ENCODE results near the gene MYB. TPM values are rescaled to one million over a fixed set of nuclear protein-coding genes. Genes with fewer than 3 reads are reported as not detected.

MYB gene
- total RNA-seq, 2 experiments from 2014 or later = 20.1 to 42.9 TPM

DNA sequence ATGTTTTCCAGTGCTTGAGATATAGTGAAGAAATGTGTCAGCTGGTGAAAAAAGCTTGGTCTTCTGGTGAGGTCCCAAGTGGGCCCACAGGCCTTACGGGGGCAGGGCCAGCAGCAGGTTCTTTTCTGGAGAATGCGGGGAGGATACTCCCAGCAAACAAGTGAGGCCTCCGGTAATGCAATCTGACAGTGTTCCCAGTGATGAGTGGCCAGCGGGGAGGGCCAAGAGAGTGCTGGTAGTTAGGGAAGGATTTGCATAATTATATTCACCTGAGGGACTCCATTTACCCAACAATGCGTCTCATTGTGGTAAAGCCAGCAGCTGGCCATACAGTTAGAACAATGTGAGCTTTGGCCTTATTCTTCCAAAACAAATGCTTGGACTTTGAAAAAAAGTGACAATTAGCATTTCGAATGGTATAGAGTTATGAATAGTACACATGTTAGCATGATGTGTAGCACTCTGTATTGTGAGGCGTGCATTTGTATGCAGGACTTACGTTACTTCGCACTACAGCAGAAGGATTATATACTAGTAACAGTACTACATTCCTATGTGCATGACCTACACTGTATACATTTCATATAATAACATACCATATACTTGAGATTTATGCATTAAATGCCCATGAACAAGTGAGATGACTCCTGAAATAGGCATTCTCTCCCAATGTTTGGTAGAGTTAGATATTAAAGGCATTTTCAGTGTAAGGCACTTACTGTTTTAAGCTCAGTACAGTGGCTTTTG is 69.8 kb downstream of the MYB start:
- H3K4me1 ChIP-seq (ENCODE audit: insufficient read depth, low read length, poor library complexity, severe bottlenecking) = peaks cover 7% of the 10 kb centered on the region
- ChIA-PET POLR2A (interaction anchor here (0.5 to 1.4 kb wide), 4 partner anchors 10 to 116 kb away, joined by 3 to 4 read pairs (median 3); no protein-coding TSS in a partner anchor), CTCF (ENCODE audit: unreplicated experiment) (interaction anchor here (1.4 kb wide), 1 partner anchor 17 kb away, joined by 3 read pairs; no protein-coding TSS in a partner anchor)
- H2AFZ ChIP-seq (ENCODE audit: low read length) = no peak overlapping the region
- H3K36me3 ChIP-seq (ENCODE audit: insufficient read depth, low read length) = no peaks in the 10 kb centered on the region
- no peaks in the 10 kb centered on the region for H3K9me2 ChIP-seq (ENCODE audit: insufficient read depth, low read length)
- no TSS peak for BruUV-seq (replicated peaks)
- no peaks in the 10 kb centered on the region for H4K20me1 ChIP-seq (ENCODE audit: insufficient read depth, low read length)
- no peak overlapping the region for H3K4me2 ChIP-seq (ENCODE audit: low read length)
- H3K4me3 ChIP-seq (ENCODE audit: low read depth, low read length, poor library complexity, severe bottlenecking) = no peak overlapping the region
- H3K79me2 ChIP-seq (ENCODE audit: insufficient read depth, low read depth, low read length) = no peaks in the 10 kb centered on the region
- DNase-seq (ENCODE audit: low spot score) = no peak
- intact Hi-C loops (cut with micrococcal nuclease; ENCODE audit: unreplicated experiment) = no loop called here
- no peak for TF ChIP-seq EZH2phosphoT487 (IDR thresholded peaks at IDR 0.05; ENCODE audit: borderline replicate concordance, low read depth, low read length)
- TF ChIP-seq, protein P1, sequence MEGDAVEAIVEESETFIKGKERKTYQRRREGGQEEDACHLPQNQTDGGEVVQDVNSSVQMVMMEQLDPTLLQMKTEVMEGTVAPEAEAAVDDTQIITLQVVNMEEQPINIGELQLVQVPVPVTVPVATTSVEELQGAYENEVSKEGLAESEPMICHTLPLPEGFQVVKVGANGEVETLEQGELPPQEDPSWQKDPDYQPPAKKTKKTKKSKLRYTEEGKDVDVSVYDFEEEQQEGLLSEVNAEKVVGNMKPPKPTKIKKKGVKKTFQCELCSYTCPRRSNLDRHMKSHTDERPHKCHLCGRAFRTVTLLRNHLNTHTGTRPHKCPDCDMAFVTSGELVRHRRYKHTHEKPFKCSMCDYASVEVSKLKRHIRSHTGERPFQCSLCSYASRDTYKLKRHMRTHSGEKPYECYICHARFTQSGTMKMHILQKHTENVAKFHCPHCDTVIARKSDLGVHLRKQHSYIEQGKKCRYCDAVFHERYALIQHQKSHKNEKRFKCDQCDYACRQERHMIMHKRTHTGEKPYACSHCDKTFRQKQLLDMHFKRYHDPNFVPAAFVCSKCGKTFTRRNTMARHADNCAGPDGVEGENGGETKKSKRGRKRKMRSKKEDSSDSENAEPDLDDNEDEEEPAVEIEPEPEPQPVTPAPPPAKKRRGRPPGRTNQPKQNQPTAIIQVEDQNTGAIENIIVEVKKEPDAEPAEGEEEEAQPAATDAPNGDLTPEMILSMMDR (conservative IDR thresholded peaks at IDR 0.05; ENCODE audit: low read length) = no peak
- H3K9me3 ChIP-seq (ENCODE audit: low read length) = no peaks in the 10 kb centered on the region
- H3K27ac ChIP-seq (ENCODE audit: low read depth, low read length, poor library complexity, severe bottlenecking) = no peak overlapping the region

DNA sequence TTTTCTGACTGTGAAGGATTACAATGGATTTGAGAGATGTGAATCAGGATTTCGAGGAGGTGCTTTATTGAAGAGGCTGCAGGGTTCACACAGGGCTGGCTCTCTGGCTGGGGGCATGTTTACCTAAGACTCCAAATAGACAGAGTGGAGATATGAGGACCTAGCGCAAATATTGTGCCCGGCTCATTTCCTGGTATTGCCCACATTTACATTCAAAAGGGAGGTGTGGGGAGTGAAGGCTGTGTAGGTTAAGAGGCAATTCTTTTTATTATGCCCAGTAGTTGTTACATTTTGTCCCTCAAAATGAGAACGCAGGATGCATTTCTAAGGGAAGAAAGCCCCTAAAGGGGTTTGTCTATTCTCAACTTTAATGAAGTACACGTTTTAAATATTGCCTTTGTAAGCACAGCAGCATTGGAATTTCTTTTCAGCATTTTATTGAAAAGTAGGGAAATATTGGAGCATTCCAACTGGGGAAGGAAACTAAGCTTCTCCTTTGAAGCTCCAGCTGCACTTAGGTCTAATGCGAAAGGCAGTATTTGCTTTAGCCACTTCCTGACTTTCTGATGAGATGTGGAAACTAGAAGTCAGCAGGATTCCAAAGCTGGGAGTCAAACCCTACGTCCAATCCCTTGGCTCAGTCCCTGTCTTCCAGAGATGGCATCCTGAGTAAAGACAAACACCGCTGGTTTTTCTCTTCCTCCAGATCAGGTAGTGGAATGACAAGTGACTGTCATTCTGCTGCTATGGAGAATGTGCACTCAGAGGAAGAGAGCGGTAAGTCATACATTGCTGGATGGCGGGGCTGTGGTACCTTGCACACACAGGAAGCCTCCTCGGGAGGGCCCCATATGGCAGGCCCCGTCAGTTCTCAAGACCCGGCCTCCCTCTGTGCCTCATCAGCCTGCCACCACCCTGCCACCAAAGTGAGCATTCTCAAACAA is 70.7 kb downstream of the MYB start:
- H3K79me2 ChIP-seq (ENCODE audit: insufficient read depth, low read depth, low read length) = no peaks in the 10 kb centered on the region
- no TSS peak for BruUV-seq (replicated peaks)
- H4K20me1 ChIP-seq (ENCODE audit: insufficient read depth, low read length) = no peaks in the 10 kb centered on the region
- H3K9me3 ChIP-seq (ENCODE audit: low read length) = no peaks in the 10 kb centered on the region
- no peak for DNase-seq (ENCODE audit: low spot score)
- ChIA-PET POLR2A (interaction anchor here (0.5 to 1.2 kb wide), 6 partner anchors 9 to 124 kb away, joined by 3 to 4 read pairs (median 3); no protein-coding TSS in a partner anchor), CTCF (ENCODE audit: unreplicated experiment) (no interaction called here)
- H3K4me2 ChIP-seq (ENCODE audit: low read length) = no peak overlapping the region
- no peak overlapping the region for H2AFZ ChIP-seq (ENCODE audit: low read length)
- peaks cover 7% of the 10 kb centered on the region for H3K4me1 ChIP-seq (ENCODE audit: insufficient read depth, low read length, poor library complexity, severe bottlenecking)
- H3K36me3 ChIP-seq (ENCODE audit: insufficient read depth, low read length) = no peaks in the 10 kb centered on the region
- intact Hi-C loops (cut with micrococcal nuclease; ENCODE audit: unreplicated experiment) = no loop called here
- H3K9me2 ChIP-seq (ENCODE audit: insufficient read depth, low read length) = no peaks in the 10 kb centered on the region
- no peak overlapping the region for H3K27ac ChIP-seq (ENCODE audit: low read depth, low read length, poor library complexity, severe bottlenecking)
- TF ChIP-seq EZH2phosphoT487 (IDR thresholded peaks at IDR 0.05; ENCODE audit: borderline replicate concordance, low read depth, low read length) = no peak
- H3K4me3 ChIP-seq (ENCODE audit: low read depth, low read length, poor library complexity, severe bottlenecking) = no peak overlapping the region

DNA sequence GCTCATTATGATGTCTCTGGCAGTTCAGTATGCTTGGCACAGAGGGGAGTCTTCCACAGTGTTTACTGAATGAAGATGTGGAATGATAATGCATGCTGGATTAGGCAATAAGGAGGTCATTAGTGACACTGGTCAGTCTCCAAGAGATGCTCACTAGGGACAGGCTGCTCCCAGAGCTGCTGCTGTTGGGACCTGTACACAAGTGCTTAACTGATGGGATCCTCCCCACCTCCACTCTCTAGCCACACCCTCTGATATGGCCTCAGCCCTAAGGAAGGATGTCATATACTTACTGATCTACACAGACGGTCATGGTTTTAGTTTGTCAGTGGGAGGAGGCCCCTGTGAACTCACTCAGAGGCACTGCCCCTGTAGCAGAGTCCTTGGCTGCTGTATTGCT is 73.4 kb downstream of the MYB start:
- CTCF ChIA-PET (ENCODE audit: unreplicated experiment) = no interaction called here
- no peak for DNase-seq (ENCODE audit: low spot score)
- TF ChIP-seq, protein P1 (conservative IDR thresholded peaks at IDR 0.05; ENCODE audit: low read length) = no peak
- TF ChIP-seq EZH2phosphoT487 (IDR thresholded peaks at IDR 0.05; ENCODE audit: borderline replicate concordance, low read depth, low read length) = no peak
- Histone ChIP-seq H3K4me2 (ENCODE audit: low read length) (no peak overlapping the region), H3K27ac (ENCODE audit: low read depth, low read length, poor library complexity, severe bottlenecking) (no peak overlapping the region), H2AFZ (ENCODE audit: low read length) (no peak overlapping the region), H4K20me1 (ENCODE audit: insufficient read depth, low read length) (no peaks in the 10 kb centered on the region), H3K79me2 (ENCODE audit: insufficient read depth, low read depth, low read length) (no peaks in the 10 kb centered on the region), H3K36me3 (ENCODE audit: insufficient read depth, low read length) (no peaks in the 10 kb centered on the region), H3K4me3 (ENCODE audit: low read depth, low read length, poor library complexity, severe bottlenecking) (no peak overlapping the region), H3K9me2 (ENCODE audit: insufficient read depth, low read length) (no peaks in the 10 kb centered on the region), H3K9me3 (ENCODE audit: low read length) (no peaks in the 10 kb centered on the region), H3K4me1 (ENCODE audit: insufficient read depth, low read length, poor library complexity, severe bottlenecking) (peaks cover 12% of the 10 kb centered on the region)
- POLR2A ChIA-PET = no interaction called here
- no TSS peak for BruUV-seq (replicated peaks)
- intact Hi-C loops (cut with micrococcal nuclease; ENCODE audit: unreplicated experiment) = no loop called here

Data from OCI-LY7 (cell line).